ENCODE results near the gene PCBP4.

- TF ChIP-seq CTCF (IDR thresholded peaks at IDR 0.05; ENCODE audit: low read depth, low read length, poor library complexity, severe bottlenecking) (no peak), EZH2phosphoT487 (IDR thresholded peaks at IDR 0.05; ENCODE audit: borderline replicate concordance, low read length) (no peak)
Observed at GRCh38 chr3:51953445-51953844, 13.8 kb downstream of the PCBP4 start.

Measured in DOHH2 (cell line).